ENCODE measurements around the gene ATF6. TPM values are rescaled to one million over a fixed set of nuclear protein-coding genes. Genes with fewer than 3 reads are reported as not detected.
"Not testable (repeated sequence)": the region's sequence is repeated elsewhere in the genome, so short reads cannot be mapped to it uniquely, and the experiment has no call there.

The ATF6 gene, protein sequence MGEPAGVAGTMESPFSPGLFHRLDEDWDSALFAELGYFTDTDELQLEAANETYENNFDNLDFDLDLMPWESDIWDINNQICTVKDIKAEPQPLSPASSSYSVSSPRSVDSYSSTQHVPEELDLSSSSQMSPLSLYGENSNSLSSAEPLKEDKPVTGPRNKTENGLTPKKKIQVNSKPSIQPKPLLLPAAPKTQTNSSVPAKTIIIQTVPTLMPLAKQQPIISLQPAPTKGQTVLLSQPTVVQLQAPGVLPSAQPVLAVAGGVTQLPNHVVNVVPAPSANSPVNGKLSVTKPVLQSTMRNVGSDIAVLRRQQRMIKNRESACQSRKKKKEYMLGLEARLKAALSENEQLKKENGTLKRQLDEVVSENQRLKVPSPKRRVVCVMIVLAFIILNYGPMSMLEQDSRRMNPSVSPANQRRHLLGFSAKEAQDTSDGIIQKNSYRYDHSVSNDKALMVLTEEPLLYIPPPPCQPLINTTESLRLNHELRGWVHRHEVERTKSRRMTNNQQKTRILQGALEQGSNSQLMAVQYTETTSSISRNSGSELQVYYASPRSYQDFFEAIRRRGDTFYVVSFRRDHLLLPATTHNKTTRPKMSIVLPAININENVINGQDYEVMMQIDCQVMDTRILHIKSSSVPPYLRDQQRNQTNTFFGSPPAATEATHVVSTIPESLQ
- polyA plus RNA-seq, result 10 to 100 TPM in 1 of 3 donors, 1 to 10 TPM in 2; 4.4 to 14.9 (median 9.6) TPM

DNA sequence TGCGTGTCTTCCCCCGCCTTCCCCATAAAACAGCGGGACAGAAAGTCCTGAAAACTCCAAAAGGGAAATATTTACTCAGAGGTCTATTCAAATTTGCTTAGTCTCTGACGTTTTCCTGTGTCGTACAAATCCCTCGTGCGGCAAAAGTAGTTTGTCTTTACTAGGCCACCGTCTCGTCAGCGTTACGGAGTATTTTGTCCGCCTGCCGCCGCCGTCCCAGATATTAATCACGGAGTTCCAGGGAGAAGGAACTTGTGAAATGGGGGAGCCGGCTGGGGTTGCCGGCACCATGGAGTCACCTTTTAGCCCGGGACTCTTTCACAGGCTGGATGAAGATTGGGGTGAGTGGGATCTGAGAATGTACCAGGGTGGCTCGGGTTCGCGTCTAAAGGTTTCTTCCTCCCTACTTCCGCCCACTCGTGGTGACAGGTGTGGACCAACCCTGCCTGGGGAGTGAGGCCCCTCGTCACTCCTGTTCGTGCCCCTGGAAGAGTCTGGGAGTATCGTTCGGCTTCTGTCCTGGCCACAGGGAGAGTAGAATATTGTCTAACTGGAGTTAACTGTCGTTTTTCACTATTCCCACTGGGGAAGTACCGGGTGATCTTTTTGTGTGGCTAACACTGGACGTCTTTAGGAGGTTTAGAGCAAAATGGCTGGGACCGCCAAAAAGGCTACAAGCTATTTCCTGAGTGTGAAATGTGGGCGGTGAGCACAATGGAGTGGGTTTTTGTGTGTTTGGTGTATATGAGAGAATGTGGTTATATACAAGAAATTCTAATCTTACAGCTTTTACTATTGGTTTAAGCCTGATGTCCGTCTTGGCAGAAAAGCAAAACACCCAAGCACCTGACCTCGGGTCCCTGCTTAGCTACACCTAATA, at the start of gene ATF6:
ATF6 (plus strand) TSS at position 219 of the 880 bp plus-strand sequence; CDS start at position 260, 41 bp downstream.
- H3K27ac ChIP-seq (ENCODE audit: low read depth, low read length), result no peak within 1 kb of the TSS
- 0 to 1% (median 1%) methylated on average over 35 of the region's 35 CpGs for WGBS, 3 donors

DNA sequence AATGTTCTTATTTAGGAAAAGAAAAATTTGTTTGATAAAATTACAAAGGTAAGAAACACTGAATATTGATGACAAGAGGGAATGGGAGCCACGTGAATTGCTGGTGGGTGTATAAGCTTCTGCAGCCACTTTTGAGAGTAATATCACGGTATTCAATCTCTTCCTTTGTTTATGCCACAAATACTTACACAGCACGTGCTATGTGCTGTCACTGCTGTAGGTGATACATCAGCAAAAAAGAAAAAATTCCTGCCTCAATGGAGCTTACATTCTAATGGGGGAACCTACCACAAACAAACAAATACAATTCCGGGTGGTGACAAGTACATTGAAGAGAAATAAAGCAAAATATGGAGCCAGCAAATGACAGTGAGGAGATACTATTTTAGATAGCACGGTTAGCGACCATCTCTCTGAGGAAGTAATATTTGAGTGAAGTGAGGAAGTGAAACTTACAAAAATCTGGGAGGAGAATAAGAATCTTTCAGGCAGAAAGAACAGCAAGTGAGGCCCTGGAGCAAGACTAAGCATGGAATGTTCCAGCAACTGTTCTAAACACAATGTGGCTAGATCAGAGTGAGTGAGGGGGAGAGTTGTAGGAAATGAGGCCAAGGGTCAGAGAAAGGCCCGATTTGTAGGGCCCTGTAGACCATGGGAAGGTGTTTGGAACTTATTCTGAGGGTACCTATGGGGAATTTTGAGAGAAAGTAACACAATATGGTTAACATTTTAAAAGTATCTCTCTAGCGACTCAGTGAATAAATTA, 47.4 kb upstream of the ATF6 start:
- 63 to 79% (median 65%) methylated on average over 8 of the region's 8 CpGs for WGBS, 3 donors
- H3K27ac ChIP-seq (ENCODE audit: low read depth, low read length), result no peak overlapping the region

DNA sequence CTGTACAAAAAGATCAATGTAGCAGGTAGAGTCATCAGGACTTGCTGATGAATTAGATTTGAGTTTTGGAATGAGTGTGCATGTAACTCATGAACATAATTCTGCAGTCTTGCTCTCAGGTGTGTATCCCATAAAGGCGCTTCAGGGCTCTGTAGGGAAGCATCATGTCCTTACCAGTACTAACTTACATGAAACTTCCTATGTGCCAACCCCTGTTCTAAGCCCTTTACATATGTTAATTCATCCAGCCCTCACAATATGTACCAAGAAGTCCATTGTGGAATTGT, 46.9 kb upstream of the ATF6 start:
- H3K27ac ChIP-seq (ENCODE audit: low read depth, low read length), result no peak overlapping the region
- 93 to 97% (median 95%) methylated on average over 1 of the region's 1 CpG for WGBS, 3 donors

DNA sequence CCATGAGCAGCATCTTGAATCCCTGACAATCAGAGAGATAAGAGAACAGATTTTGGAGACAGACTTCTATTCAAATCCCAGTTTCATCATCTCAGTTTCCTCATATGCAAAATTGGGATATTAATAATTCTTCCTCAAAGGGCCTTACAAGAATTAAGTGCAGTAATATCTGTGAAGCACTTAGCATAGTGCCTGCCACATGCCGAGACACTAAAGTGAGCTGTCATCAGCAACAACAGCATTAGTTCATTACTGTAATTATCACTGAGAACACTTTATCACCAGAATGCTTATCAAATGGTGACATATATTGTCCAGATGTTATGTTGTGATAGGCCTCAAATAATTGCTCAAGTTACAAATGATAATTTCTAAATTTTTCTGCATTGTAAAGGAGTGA, 45.7 kb upstream of the ATF6 start:
- 86 to 96% (median 88%) methylated on average over 1 of the region's 1 CpG for WGBS, 3 donors
- H3K27ac ChIP-seq (ENCODE audit: low read depth, low read length), result no peak overlapping the region

GRCh38 chr1:161720956-161721737, 45.0 kb upstream of the ATF6 start, which contains the start of gene FCRLB:
FCRLB (plus strand) TSS chr1:161721544; CDS start chr1:161722673, 1,129 bp downstream.
- WGBS, 3 donors, result 27 to 62% (median 40%) methylated on average over 4 of the region's 4 CpGs

DNA sequence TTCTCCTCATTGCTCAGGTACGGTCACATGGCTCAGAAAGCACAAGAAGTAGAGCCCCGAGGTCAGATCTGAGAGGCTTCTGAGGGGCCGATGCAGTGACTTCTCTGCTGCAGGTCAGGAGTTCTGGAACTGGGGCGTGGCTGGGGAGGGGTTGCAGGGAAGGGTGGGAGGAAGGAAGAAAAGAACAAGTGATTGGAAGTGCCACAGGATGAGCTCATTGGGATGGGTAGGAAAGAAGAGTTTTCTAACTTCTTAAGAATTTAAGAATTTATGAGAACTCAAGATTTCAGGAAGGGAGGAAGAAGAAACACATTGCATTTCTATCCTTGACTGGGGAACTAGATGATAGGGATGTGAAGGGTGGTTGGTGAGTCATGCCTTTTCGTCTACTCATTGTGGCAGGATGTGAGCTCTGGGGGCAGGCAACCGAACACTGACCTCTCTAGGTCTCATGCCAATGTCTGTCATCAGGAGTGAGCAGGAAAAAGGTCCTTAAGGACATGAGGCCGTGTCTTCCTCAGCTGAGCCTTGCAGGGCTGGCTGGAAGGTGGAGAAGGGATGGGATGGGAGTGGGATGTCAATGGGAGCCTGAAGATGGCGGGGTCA, 44.3 kb upstream of the ATF6 start:
- WGBS, 3 donors, result 47 to 57% (median 51%) methylated on average over 8 of the region's 8 CpGs
- H3K27ac ChIP-seq (ENCODE audit: low read depth, low read length), result no peak overlapping the region

More at GRCh38 chr1:161720956-161721737, 45.0 kb upstream of the ATF6 start, which contains the start of gene FCRLB:
- no peak within 1 kb of the TSS for H3K27ac ChIP-seq (ENCODE audit: low read depth, low read length)

- WGBS, 3 donors, result 88 to 100% (median 89%) methylated on average over 1 of the region's 1 CpG
- no peak overlapping the region for H3K27ac ChIP-seq (ENCODE audit: low read depth, low read length)
These were observed 43.7 kb upstream of the ATF6 start for GRCh38 chr1:161722406-161722805.

GRCh38 chr1:161723459-161724141, 42.5 kb upstream of the ATF6 start:
- no peak overlapping the region for H3K27ac ChIP-seq (ENCODE audit: low read depth, low read length)
- 76 to 92% (median 90%) methylated on average over 8 of the region's 8 CpGs for WGBS, 3 donors

DNA sequence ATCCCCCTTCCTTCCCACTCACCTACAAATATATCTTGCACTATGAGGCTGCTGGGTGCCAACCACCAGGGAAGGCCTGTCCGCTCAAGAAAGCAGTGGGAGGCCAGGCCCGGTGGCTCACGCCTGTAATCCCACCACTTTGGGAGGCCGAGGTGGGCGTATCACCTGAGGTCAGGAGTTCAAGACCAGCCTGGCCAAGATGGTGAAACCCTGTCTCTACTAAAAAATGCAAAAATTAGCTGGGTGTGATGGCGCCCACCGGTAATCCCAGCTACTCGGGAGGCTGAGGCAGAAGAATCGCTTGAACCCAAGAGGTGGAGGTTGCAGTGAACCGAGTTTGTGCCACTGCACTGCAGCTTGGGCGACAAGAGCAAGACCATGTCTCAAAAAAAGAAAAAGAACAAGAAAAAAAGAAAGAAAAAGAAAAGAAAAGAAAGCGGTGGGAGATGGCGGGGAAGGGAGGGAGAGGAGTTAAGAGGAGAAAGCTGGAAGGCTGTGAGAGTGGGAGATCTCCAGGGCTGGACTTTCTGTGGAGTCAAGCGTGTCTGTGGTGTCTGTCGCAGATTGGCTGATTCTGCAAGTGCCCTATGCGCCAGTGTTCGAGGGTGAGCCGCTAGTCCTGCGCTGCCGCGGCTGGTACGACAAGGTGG, 40.7 kb upstream of the ATF6 start:
- not testable (repeated sequence) for H3K27ac ChIP-seq (ENCODE audit: low read depth, low read length)
- 48 to 50% (median 48%) methylated on average over 21 to 22 of the region's 22 CpGs for WGBS, 3 donors

GRCh38 chr1:161725908-161726472, 40.1 kb upstream of the ATF6 start:
- WGBS, 3 donors, result 0 to 1% (median 1%) methylated on average over 34 of the region's 34 CpGs
- no peak overlapping the region for H3K27ac ChIP-seq (ENCODE audit: low read depth, low read length)

- no peak overlapping the region for H3K27ac ChIP-seq (ENCODE audit: low read depth, low read length)
- 0 to 1% (median 1%) methylated on average over 42 to 83 of the region's 83 CpGs for WGBS, 3 donors
These were observed 39.5 kb upstream of the ATF6 start for GRCh38 chr1:161726473-161727255.

DNA sequence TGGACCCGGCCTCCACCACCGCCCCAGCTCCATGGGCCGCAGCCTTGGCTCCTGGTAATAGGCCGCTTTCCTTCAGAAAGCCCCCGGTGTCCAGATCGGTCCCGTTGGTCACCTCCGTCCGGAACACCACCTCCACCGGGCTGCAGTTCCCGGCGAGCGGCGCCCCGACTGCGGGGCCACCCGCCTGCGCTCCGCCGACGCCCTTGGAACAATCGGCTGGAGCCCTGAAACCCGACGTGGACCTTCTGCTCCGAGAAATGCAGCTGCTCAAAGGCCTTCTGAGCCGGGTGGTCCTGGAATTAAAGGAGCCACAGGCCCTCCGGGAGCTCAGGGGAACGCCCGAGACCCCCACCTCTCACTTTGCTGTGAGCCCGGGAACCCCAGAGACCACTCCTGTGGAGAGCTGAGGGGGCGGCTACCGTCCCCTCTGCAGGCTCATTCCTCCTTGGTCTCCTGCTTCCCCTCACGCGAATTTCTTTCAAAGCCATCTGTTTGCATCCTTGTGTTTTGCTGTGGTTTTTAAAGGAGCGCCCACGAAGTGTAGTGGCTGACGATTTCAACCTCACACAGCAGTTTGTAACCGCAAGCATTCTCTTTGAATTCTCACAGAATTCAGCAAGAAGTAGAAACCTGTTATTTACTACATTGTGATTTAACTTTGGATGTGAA, 38.7 kb upstream of the ATF6 start:
- H3K27ac ChIP-seq (ENCODE audit: low read depth, low read length), result no peak overlapping the region
- 2 to 4% (median 2%) methylated on average over 38 of the region's 38 CpGs for WGBS, 3 donors

DNA sequence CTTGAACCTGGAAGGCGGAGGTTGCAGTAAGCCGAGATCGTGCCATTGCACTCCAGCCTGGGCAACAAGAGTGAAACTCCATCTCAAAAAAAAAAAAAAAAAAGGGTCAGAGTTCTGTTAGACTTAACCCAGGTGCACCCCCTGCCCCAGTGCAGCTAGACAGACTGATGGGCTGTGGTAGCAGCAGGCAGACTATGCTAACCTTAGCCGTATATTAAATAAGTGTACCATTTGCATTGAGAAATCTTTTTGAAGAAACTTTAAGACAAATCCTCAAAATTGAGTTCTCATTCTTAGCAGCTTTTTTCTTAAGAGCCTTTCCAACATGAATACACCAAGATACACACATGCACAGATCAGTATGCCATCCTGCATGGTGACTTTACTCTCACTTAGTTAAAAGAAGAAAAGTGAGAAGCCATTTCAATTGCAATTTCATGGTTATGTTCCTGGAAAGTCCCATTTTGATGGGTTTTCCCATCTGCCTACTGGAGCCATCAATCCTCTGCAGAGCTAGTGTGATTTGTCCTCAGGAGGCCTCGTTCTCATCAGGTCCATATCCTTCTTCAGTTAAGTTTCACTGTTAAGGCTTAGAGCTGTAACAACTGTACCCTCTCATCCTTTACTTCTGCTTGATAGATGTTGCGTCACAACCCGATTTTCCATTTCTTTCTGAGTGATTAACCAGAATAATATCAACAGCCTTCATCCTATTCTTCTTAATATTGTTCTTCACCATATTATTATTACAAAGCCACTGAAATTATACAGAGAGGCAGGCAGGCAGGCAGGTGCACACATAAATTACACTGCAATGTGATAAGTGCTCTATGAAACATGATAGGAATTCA, 37.5 kb upstream of the ATF6 start:
- WGBS, 3 donors, result 76 to 92% (median 80%) methylated on average over 4 to 7 of the region's 7 CpGs
- H3K27ac ChIP-seq (ENCODE audit: low read depth, low read length), result no peak overlapping the region
